GM12874 (cell line): ENCODE measurements around the gene PDK4.

ENCODE experiments used
- TF ChIP-seq, protein P1 (sequence below): IDR thresholded peaks from 2 replicates; pipeline ENCODE4 v1.5.1; 2011; ENCODE audit warnings: low read depth, mild to moderate bottlenecking, control low read depth, low read length, moderate library complexity; ENCODE audit not compliant: insufficient read depth

PDK4 gene

DNA sequence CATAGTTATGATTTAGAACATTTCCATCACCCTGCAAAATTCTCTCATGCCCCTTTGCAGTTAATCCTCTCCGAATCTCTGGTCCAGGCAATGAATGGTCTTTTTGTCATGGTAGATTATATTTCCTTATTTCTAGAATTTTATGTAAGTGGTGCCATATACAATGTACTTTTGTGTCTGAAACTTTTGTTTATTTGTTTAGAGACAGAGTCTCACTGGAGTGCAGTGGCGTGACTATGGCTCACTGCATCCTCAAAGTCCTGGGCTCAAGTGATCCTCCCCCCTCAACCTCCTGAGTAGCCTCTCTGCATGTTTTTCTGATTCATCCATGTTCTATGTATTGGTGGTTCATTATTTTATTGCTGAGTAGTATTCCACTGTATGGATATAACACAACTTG, 23.2 kb upstream of the PDK4 start:
- TF ChIP-seq, protein P1, sequence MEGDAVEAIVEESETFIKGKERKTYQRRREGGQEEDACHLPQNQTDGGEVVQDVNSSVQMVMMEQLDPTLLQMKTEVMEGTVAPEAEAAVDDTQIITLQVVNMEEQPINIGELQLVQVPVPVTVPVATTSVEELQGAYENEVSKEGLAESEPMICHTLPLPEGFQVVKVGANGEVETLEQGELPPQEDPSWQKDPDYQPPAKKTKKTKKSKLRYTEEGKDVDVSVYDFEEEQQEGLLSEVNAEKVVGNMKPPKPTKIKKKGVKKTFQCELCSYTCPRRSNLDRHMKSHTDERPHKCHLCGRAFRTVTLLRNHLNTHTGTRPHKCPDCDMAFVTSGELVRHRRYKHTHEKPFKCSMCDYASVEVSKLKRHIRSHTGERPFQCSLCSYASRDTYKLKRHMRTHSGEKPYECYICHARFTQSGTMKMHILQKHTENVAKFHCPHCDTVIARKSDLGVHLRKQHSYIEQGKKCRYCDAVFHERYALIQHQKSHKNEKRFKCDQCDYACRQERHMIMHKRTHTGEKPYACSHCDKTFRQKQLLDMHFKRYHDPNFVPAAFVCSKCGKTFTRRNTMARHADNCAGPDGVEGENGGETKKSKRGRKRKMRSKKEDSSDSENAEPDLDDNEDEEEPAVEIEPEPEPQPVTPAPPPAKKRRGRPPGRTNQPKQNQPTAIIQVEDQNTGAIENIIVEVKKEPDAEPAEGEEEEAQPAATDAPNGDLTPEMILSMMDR: no peak

DNA sequence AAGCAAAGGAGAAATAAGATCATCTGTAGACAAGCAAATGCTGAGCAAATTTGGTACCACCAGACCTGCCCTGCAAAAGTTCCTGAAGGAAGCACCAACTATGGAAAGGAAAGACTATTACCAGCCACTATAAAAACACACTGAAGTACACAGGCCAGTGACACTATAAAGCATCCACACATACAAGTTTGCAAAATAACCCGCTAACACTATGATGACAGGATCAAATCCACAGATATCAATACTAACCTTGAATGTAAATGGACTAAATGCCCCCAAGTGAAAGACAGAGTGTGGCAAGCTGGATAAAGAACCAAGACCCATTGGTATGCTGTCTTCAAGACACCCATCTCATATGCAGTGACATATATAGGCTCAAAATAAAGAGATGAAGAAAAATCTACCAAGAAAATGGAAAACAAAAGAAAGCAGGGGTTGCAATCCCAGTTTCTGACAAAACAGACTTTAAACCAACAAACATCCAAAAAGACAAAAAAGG, 18.2 kb upstream of the PDK4 start:
- TF ChIP-seq, protein P1: no peak

DNA sequence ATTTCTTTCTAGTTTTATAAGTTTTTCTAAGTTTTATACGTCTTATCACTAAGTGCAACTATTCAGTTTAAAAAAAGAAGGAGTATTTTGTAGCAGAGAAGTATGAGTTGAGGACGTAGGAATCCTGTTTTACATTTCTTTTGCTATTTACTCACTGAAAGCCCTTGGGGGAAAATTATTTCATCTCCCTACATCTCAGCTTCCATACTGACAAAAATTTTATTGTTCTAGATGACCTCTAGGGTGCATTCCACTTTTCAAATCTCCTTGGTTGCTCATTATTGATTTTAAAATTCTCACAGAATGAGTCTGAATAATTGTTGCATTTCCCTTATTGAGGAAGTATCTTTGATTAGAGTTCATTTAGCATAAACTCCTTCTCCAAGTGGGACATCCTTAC, 14.9 kb upstream of the PDK4 start:
- TF ChIP-seq, protein P1: no peak

DNA sequence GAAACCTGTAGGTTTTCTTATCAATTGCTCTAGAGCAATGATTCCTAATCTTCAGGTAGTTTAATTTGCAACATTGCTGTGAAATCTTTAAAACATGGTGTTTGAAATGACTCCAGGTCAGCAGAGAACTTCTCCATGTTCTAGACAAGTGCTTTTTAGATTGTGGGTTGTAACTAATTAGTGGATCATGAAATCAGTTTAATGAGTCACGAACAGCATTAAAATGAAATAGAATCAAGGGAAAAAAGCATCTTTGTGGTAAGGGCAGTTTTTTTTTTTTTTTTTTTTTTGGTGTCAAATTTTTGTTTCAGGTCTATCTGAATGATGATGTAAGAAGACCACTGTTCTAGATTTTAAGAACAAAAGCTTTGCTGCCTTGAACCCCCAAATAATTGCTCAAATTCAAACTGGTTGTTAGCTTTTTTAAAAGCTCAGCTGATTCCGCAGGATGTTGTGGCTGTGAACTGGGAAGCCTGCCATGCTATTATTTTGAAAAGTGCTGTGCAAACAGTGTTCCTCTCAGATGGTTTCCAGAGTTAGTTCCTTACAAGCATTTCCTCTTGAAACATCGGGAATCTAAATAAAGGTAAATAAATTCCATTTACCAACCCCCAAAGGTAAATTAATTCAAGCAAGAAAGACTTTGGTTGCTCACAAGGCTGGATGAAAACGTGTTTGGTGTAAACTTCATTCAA, 13.1 kb upstream of the PDK4 start:
- TF ChIP-seq, protein P1: no peak

DNA sequence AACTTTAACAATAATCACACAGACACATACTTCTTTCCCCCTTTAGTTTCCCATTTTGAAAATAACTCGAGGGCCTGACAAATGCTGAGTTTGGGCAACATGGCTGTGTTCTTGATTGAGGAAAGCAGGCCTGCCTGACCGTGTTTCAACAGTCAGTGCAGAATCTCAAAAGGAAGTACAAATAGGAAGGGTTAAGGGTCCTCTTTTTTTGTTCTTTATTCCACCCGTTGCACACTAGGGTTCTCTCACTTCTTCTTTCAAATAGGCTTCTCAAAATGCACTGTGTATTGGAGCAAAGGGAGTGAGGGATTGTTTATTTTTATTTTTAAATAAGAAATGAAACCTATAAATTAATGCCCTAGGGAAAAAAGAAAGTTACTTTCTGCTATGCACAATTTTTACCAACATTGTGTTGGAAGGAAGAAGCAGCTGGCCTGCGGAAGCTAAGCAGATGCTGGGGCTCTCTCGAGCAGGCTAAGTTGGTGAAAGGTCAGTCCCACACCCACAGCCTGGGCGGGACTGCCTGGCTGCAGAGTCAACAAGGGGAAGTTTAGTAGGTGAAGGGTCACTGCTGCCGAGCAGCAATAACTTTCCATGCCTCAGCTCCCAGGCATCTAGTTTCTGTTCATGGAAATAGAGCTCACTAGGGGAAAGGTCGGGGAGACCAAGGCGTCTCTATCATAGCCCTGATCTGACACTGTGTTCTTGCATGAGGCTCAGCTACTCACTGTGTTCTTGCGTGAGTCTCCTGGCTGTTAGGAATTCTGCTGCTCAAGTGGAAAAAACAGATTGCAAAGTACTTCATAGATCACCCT, 12.2 kb upstream of the PDK4 start:
- TF ChIP-seq, protein P1: no peak

DNA sequence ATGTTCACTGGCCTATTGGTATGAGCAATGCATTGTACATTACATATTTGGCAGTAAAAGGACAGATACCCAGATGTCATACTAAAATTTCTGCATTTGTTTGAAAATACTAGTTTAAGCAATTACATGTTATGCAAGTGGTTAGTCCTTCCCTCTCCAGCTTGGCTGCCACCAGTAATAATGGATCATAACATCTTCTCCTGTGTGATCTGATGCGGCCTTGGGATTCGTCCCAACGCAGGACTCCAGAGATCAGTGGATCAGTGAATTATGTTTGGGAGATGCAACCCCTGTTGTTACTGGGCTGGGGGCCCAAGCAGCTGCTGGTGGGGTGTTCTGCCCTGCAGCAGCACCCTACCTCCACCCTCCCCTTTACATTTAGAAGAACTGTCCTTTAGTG, 11.2 kb upstream of the PDK4 start:
- TF ChIP-seq, protein P1: no peak

DNA sequence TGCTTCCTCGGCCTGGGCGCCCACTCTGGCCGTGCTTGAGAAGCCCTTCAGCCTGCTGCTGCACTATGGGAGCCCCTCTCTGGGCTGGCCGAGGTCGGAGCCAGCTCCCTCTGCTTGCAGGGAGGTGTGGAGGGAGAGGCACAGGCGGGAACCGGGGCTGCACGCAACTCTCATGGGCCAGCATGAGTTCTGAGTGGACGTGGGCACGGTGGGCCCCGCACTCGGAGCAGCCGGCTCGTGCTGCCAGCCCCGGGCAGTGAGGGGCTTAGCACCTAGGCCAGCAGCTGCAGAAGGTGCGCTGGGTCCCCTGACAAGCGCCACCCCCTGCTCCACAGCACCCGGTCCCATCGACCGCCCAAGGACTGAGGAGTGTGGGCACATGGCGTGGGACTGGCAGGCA, 9.0 kb upstream of the PDK4 start:
- TF ChIP-seq, protein P1: no peak
